ENCODE results near the gene B3GALT4. TPM values are rescaled to one million over a fixed set of nuclear protein-coding genes. Genes with fewer than 3 reads are reported as not detected.
A peak's percentile ranks its signal among the peaks of the same experiment; 100 is the strongest.

B3GALT4 gene
- total and polyA plus RNA-seq, 2 of the 13 experiments (the other 11 are each of a cell fraction or from before 2014, with no cell fraction given), result 0.04 to 0.27 TPM

DNA sequence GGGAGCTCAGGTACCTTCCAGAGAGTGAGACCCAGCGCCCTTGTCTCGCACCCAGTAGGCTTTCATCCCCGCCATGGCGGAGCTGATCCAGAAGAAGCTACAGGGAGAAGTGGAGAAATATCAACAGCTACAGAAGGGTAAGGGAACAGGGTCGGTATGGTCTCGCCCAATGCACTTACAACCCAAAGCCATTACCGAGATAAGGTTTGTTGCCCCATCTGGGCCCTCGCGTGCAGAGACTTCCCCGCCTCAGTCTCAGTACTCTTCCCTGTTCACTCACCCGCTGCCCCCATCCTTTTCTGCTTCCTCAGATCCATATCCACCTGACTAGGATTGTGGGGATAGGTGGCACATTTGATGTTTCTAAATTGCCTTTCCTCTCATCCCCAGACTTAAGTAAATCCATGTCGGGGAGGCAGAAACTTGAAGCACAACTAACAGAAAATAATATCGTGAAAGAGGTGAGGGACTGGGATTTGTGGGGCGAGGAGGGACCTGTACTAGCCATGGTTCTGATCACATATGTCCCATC, 12.9 kb downstream of the B3GALT4 start (continued):
- TF ChIP-seq ZNF138 (CRISPR knock-in tag; IDR thresholded peaks at IDR 0.05; ENCODE audit: low read depth), result no peak
- no peak for TF ChIP-seq KAT2B (IDR thresholded peaks at IDR 0.05; ENCODE audit: borderline replicate concordance, low read depth, low read length)
- no peak for TF ChIP-seq ZNF530 (CRISPR knock-in tag; IDR thresholded peaks at IDR 0.05; ENCODE audit: low read depth)
- TF ChIP-seq, protein P1, sequence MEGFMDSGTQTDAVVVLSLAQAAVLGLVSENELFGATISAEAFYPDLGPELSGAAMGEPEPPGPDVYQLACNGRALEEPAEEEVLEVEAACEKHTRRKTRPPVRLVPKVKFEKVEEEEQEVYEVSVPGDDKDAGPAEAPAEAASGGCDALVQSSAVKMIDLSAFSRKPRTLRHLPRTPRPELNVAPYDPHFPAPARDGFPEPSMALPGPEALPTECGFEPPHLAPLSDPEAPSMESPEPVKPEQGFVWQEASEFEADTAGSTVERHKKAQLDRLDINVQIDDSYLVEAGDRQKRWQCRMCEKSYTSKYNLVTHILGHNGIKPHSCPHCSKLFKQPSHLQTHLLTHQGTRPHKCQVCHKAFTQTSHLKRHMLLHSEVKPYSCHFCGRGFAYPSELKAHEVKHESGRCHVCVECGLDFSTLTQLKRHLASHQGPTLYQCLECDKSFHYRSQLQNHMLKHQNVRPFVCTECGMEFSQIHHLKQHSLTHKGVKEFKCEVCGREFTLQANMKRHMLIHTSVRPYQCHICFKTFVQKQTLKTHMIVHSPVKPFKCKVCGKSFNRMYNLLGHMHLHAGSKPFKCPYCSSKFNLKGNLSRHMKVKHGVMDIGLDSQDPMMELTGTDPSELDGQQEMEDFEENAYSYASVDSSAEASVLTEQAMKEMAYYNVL (CRISPR knock-in tag; IDR thresholded peaks at IDR 0.05; ENCODE audit: borderline replicate concordance), result no peak
- TF ChIP-seq ZNF335 (CRISPR knock-in tag; IDR thresholded peaks at IDR 0.05), result peak; percentile 3; the same call in 1 of the 2 replicates
- no peak for TF ChIP-seq REPIN1 (CRISPR knock-in tag; IDR thresholded peaks at IDR 0.05; ENCODE audit: borderline replicate concordance, low read depth)
- TF ChIP-seq KMT2A (CRISPR knock-in tag; IDR thresholded peaks at IDR 0.05), result 0 out of 2 replicates have a peak, but pooled peaks have one; percentile 6
- TF ChIP-seq SRY (CRISPR knock-in tag; IDR thresholded peaks at IDR 0.05), result no peak
- no peak for TF ChIP-seq ARHGAP35 (CRISPR knock-in tag; IDR thresholded peaks at IDR 0.05; ENCODE audit: borderline replicate concordance)
- TF ChIP-seq FOXC1 (CRISPR knock-in tag; IDR thresholded peaks at IDR 0.05; ENCODE audit: borderline replicate concordance), result no peak
- no peak for TF ChIP-seq NONO (IDR thresholded peaks at IDR 0.05)
- TF ChIP-seq NONO (CRISPR knock-in tag; conservative IDR thresholded peaks at IDR 0.05), result no peak
- TF ChIP-seq, protein P2, sequence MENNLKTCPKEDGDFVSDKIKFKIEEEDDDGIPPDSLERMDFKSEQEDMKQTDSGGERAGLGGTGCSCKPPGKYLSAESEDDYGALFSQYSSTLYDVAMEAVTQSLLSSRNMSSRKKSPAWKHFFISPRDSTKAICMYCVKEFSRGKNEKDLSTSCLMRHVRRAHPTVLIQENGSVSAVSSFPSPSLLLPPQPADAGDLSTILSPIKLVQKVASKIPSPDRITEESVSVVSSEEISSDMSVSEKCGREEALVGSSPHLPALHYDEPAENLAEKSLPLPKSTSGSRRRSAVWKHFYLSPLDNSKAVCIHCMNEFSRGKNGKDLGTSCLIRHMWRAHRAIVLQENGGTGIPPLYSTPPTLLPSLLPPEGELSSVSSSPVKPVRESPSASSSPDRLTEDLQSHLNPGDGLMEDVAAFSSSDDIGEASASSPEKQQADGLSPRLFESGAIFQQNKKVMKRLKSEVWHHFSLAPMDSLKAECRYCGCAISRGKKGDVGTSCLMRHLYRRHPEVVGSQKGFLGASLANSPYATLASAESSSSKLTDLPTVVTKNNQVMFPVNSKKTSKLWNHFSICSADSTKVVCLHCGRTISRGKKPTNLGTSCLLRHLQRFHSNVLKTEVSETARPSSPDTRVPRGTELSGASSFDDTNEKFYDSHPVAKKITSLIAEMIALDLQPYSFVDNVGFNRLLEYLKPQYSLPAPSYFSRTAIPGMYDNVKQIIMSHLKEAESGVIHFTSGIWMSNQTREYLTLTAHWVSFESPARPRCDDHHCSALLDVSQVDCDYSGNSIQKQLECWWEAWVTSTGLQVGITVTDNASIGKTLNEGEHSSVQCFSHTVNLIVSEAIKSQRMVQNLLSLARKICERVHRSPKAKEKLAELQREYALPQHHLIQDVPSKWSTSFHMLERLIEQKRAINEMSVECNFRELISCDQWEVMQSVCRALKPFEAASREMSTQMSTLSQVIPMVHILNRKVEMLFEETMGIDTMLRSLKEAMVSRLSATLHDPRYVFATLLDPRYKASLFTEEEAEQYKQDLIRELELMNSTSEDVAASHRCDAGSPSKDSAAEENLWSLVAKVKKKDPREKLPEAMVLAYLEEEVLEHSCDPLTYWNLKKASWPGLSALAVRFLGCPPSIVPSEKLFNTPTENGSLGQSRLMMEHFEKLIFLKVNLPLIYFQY (CRISPR knock-in tag; IDR thresholded peaks at IDR 0.05; ENCODE audit: borderline replicate concordance), result no peak
- TF ChIP-seq RELA (CRISPR knock-in tag; IDR thresholded peaks at IDR 0.05), result no peak
- TF ChIP-seq ZFP1 (CRISPR knock-in tag; IDR thresholded peaks at IDR 0.05), result no peak
- TF ChIP-seq SRSF4 (IDR thresholded peaks at IDR 0.05; ENCODE audit: low read depth, low read length, poor library complexity, severe bottlenecking), result no peak
- TF ChIP-seq, protein P3, sequence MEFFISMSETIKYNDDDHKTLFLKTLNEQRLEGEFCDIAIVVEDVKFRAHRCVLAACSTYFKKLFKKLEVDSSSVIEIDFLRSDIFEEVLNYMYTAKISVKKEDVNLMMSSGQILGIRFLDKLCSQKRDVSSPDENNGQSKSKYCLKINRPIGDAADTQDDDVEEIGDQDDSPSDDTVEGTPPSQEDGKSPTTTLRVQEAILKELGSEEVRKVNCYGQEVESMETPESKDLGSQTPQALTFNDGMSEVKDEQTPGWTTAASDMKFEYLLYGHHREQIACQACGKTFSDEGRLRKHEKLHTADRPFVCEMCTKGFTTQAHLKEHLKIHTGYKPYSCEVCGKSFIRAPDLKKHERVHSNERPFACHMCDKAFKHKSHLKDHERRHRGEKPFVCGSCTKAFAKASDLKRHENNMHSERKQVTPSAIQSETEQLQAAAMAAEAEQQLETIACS (CRISPR knock-in tag; IDR thresholded peaks at IDR 0.05), result no peak
- no peak for TF ChIP-seq ETV5 (CRISPR knock-in tag; IDR thresholded peaks at IDR 0.05; ENCODE audit: borderline replicate concordance)
- TF ChIP-seq NCOR1 (IDR thresholded peaks at IDR 0.05; ENCODE audit: borderline replicate concordance, low read length), result no peak
- peak; percentile 58; the same call in 1 of the 2 replicates for TF ChIP-seq ZNF619 (CRISPR knock-in tag; IDR thresholded peaks at IDR 0.05)
- TF ChIP-seq ZEB1 (IDR thresholded peaks at IDR 0.05; ENCODE audit: insufficient replicate concordance, low read depth), result no peak
- no peak for TF ChIP-seq KDM6A (CRISPR knock-in tag; IDR thresholded peaks at IDR 0.05; ENCODE audit: low read depth)
- no peak for TF ChIP-seq NFRKB (IDR thresholded peaks at IDR 0.05)
